ENCODE results near the gene COL1A2.

COL1A2 gene

DNA sequence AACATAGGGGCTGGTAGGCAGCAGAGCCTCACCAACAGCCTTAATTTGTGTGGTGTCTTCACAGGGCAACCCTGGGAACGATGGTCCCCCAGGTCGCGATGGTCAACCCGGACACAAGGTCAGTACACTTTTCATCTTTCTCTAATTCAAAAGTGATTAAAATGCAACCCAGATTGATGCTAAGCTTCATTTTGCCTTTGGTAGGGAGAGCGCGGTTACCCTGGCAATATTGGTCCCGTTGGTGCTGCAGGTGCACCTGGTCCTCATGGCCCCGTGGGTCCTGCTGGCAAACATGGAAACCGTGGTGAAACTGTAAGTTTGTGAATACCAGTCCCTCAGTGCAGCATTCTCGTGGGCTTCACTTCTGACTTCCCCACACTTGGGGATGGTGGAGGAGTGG lies 30.9 kb downstream of the COL1A2 start:
- Histone ChIP-seq H3K4me1 (ENCODE audit: control insufficient read depth, low read depth, low read length) (no peaks in the 10 kb centered on the region), H3K27ac (ENCODE audit: low read length) (no peak overlapping the region), H3K27me3 (ENCODE audit: control insufficient read depth, insufficient read depth, low read length) (no peaks in the 10 kb centered on the region), H3K9me3 (ENCODE audit: control insufficient read depth, low read depth, low read length) (no peaks in the 10 kb centered on the region), H3K36me3 (ENCODE audit: control insufficient read depth, low read depth, low read length) (peaks cover 95% of the 10 kb centered on the region), H3K4me3 (ENCODE audit: low read length) (no peak overlapping the region), H3K9ac (ENCODE audit: low read length) (no peak overlapping the region)

DNA sequence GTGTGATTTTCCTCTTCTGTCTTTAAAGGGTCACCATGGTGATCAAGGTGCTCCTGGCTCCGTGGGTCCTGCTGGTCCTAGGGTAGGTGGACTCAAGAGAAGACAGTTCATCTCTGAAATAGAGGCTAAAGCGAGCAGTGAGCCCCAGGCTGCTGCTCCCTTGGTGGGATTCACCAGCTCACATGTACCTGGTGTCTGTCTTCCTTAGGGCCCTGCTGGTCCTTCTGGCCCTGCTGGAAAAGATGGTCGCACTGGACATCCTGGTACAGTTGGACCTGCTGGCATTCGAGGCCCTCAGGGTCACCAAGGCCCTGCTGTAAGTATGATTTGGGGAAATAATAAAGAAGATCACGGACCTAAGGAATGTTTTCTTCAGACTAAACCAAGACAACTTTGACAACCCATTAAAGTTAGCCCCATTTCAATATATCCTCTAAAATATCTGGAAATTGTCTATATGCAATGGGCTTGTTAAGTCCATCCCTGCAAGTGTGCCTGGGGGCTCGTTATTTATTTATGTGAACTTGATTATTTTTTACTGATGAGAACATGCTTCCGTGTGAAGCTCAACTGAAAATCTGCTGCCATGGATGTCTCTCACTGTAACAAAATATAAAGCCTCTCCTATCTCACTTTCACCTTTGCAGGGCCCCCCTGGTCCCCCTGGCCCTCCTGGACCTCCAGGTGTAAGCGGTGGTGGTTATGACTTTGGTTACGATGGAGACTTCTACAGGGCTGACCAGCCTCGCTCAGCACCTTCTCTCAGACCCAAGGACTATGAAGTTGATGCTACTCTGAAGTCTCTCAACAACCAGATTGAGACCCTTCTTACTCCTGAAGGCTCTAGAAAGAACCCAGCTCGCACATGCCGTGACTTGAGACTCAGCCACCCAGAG lies 32.5 kb downstream of the COL1A2 start:
- Histone ChIP-seq H3K9ac (ENCODE audit: low read length) (no peak overlapping the region), H3K9me3 (ENCODE audit: control insufficient read depth, low read depth, low read length) (no peaks in the 10 kb centered on the region), H3K36me3 (ENCODE audit: control insufficient read depth, low read depth, low read length) (peaks cover 81% of the 10 kb centered on the region), H3K27ac (ENCODE audit: low read length) (no peak overlapping the region), H3K27me3 (ENCODE audit: control insufficient read depth, insufficient read depth, low read length) (no peaks in the 10 kb centered on the region), H3K4me1 (ENCODE audit: control insufficient read depth, low read depth, low read length) (no peaks in the 10 kb centered on the region), H3K4me3 (ENCODE audit: low read length) (no peak overlapping the region)

DNA sequence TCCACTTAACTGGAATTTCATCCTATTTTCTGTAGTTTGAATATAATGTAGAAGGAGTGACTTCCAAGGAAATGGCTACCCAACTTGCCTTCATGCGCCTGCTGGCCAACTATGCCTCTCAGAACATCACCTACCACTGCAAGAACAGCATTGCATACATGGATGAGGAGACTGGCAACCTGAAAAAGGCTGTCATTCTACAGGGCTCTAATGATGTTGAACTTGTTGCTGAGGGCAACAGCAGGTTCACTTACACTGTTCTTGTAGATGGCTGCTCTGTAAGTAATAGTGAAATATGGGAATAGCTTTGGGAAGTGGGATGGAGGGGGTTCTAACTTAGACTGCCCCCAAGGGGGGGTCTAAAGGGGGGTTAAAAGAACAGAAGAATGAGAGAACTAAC lies 34.5 kb downstream of the COL1A2 start:
- H3K4me1 ChIP-seq (ENCODE audit: control insufficient read depth, low read depth, low read length): no peaks in the 10 kb centered on the region

DNA sequence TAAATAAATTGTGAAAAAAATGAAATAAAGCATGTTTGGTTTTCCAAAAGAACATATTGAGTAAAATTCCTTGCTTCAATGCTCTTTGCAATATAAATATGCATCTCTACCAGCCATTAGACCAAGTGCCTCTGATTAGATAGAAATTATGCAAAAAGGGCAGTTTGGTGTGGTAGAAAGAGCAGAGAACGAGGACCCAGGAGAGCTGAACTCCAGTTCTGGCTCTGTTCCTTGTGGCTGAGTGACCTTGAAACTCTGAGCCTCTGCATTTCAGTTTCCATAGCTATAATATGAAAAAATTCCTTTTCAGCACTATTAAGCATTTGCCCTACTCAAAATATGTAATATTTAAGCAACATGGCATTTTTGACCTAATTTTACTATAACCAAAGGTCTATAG lies 36.5 kb downstream of the COL1A2 start:
- H3K9me3 ChIP-seq (ENCODE audit: control insufficient read depth, low read depth, low read length): no peaks in the 10 kb centered on the region
- peaks cover 42% of the 10 kb centered on the region for H3K36me3 ChIP-seq (ENCODE audit: control insufficient read depth, low read depth, low read length)
- no peak overlapping the region for H3K9ac ChIP-seq (ENCODE audit: low read length)
- no peak overlapping the region for H3K4me3 ChIP-seq (ENCODE audit: low read length)
- H3K27me3 ChIP-seq (ENCODE audit: control insufficient read depth, insufficient read depth, low read length): no peaks in the 10 kb centered on the region
- H3K4me1 ChIP-seq (ENCODE audit: control insufficient read depth, low read depth, low read length): no peaks in the 10 kb centered on the region
- H3K27ac ChIP-seq (ENCODE audit: low read length): no peak overlapping the region

More for the DNA sequence above, 34.5 kb downstream of the COL1A2 start:
- no peak overlapping the region for H3K9ac ChIP-seq (ENCODE audit: low read length)
- H3K9me3 ChIP-seq (ENCODE audit: control insufficient read depth, low read depth, low read length): no peaks in the 10 kb centered on the region
- no peak overlapping the region for H3K27ac ChIP-seq (ENCODE audit: low read length)
- no peaks in the 10 kb centered on the region for H3K27me3 ChIP-seq (ENCODE audit: control insufficient read depth, insufficient read depth, low read length)
- no peak overlapping the region for H3K4me3 ChIP-seq (ENCODE audit: low read length)
- H3K36me3 ChIP-seq (ENCODE audit: control insufficient read depth, low read depth, low read length): peaks cover 61% of the 10 kb centered on the region

DNA sequence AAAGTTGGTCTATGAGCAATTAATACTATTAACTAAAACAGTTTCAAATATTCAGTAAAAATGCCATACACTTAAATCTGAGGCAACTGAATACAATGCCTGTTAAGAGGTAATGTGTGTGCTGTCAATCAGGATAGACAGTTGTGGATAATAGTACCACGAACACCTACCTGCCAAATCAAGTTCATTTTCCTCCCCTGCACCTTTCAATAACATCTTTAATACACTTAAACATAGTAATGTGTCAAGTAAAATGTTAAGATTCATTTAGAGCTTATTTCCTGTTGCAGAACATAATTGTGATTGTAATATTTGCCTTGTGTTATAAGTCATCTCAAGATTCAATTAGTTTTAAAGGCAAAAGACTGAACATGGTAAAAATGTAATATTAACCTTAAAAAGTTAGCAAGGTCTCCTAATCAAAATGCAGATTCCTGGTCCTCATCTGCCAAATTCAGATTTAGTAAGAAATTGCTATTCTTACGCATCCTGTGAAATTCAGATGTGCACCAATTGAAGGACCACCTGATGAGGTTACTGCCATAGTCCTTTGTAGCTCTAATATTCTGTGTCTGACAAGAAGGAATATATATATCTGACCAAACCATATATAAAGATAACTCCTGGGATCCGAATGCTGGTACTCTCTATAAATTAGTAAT lies 37.1 kb downstream of the COL1A2 start:
- H3K27me3 ChIP-seq (ENCODE audit: control insufficient read depth, insufficient read depth, low read length): no peaks in the 10 kb centered on the region
- H3K4me1 ChIP-seq (ENCODE audit: control insufficient read depth, low read depth, low read length): no peaks in the 10 kb centered on the region
- no peak overlapping the region for H3K9ac ChIP-seq (ENCODE audit: low read length)
- no peaks in the 10 kb centered on the region for H3K9me3 ChIP-seq (ENCODE audit: control insufficient read depth, low read depth, low read length)
- peaks cover 36% of the 10 kb centered on the region for H3K36me3 ChIP-seq (ENCODE audit: control insufficient read depth, low read depth, low read length)
- no peak overlapping the region for H3K27ac ChIP-seq (ENCODE audit: low read length)
- no peak overlapping the region for H3K4me3 ChIP-seq (ENCODE audit: low read length)

DNA sequence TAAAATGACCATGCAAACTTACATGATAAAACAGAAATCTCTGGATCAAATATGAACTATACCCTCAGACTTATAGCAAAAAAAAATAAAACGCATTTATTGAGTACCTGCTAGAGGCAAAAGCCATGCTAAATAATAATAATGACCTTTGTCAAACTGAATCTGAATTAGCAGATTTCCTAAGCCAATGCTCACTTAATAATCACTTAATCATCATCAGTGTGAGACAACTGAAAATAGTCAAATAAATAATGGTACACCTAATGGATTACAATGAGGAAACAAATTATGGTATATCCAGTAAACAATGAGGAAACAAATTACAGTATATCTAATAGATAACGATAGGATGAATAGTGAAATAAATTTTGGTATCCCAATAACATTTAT lies 37.6 kb downstream of the COL1A2 start:
- Histone ChIP-seq H3K4me1 (ENCODE audit: control insufficient read depth, low read depth, low read length) (no peaks in the 10 kb centered on the region), H3K36me3 (ENCODE audit: control insufficient read depth, low read depth, low read length) (peaks cover 31% of the 10 kb centered on the region)

DNA sequence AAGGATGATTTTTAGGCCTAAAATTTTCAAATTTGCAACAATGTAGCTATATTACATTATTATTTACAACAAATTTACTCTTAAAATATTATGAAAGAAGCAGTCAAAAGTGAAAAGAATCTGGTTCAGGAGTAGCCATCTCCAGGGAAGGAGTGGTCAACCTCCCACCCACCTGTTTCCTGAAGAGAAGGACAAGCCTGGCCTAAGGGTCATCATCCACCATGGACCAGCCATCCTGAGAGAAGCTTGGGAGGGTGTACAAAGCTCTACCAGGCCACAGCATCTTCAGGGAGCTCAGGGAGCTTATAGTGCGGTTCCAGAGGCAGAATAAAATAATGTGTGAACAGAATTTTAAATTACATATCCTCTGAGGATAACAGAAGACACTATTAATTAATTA lies 38.1 kb downstream of the COL1A2 start:
- Histone ChIP-seq H3K9me3 (ENCODE audit: control insufficient read depth, low read depth, low read length) (no peaks in the 10 kb centered on the region), H3K27ac (ENCODE audit: low read length) (no peak overlapping the region), H3K27me3 (ENCODE audit: control insufficient read depth, insufficient read depth, low read length) (no peaks in the 10 kb centered on the region), H3K9ac (ENCODE audit: low read length) (no peak overlapping the region), H3K4me1 (ENCODE audit: control insufficient read depth, low read depth, low read length) (no peaks in the 10 kb centered on the region), H3K4me3 (ENCODE audit: low read length) (no peak overlapping the region), H3K36me3 (ENCODE audit: control insufficient read depth, low read depth, low read length) (peaks cover 25% of the 10 kb centered on the region)

More for the DNA sequence above, 37.6 kb downstream of the COL1A2 start:
- Histone ChIP-seq H3K27ac (ENCODE audit: low read length) (no peak overlapping the region), H3K9me3 (ENCODE audit: control insufficient read depth, low read depth, low read length) (no peaks in the 10 kb centered on the region), H3K4me3 (ENCODE audit: low read length) (no peak overlapping the region), H3K9ac (ENCODE audit: low read length) (no peak overlapping the region), H3K27me3 (ENCODE audit: control insufficient read depth, insufficient read depth, low read length) (no peaks in the 10 kb centered on the region)

DNA sequence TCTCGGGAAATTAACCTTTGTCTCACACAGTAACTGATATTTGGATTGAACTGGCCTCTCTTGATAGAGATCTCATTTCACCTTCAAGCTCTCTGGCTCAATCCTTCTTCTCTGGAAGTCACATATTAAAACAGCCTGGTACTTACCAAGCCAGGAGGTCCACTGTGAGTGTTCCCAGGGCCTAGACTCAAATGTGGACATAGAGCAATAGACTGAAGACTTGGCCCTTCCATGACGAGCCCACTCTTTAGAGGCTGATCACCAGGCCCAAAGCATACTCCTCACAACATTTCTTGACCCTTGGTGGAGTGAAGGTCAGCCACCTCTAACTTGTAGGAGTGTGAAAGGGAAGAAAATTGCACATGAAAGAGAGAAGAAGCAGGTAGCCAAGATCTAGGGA lies 38.5 kb downstream of the COL1A2 start:
- Histone ChIP-seq H3K9ac (ENCODE audit: low read length) (no peak overlapping the region), H3K27ac (ENCODE audit: low read length) (no peak overlapping the region), H3K36me3 (ENCODE audit: control insufficient read depth, low read depth, low read length) (peaks cover 21% of the 10 kb centered on the region), H3K9me3 (ENCODE audit: control insufficient read depth, low read depth, low read length) (no peaks in the 10 kb centered on the region), H3K27me3 (ENCODE audit: control insufficient read depth, insufficient read depth, low read length) (no peaks in the 10 kb centered on the region), H3K4me3 (ENCODE audit: low read length) (no peak overlapping the region), H3K4me1 (ENCODE audit: control insufficient read depth, low read depth, low read length) (no peaks in the 10 kb centered on the region)

DNA sequence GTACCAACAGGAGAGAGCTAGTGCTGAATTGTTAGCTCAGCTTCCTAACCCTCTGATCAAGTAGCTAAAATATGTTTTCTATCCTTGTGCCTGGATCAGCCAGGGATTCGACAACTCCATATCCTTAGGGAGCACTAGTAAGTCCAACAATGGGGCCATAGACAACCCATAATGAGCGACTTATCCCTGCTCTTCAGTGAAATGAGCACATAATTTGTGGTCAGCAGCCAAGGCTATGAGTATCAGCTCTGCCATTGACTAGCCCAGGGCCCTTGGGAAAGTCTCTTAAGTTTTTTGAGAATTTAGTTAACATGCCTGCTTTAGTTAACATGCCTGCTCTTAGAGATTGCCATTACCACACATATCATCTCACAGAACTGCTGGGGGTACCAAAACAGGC lies 39.3 kb downstream of the COL1A2 start:
- Histone ChIP-seq H3K4me1 (ENCODE audit: control insufficient read depth, low read depth, low read length) (no peaks in the 10 kb centered on the region), H3K27ac (ENCODE audit: low read length) (no peak overlapping the region), H3K9me3 (ENCODE audit: control insufficient read depth, low read depth, low read length) (no peaks in the 10 kb centered on the region), H3K27me3 (ENCODE audit: control insufficient read depth, insufficient read depth, low read length) (no peaks in the 10 kb centered on the region), H3K36me3 (ENCODE audit: control insufficient read depth, low read depth, low read length) (peaks cover 13% of the 10 kb centered on the region), H3K9ac (ENCODE audit: low read length) (no peak overlapping the region), H3K4me3 (ENCODE audit: low read length) (no peak overlapping the region)

DNA sequence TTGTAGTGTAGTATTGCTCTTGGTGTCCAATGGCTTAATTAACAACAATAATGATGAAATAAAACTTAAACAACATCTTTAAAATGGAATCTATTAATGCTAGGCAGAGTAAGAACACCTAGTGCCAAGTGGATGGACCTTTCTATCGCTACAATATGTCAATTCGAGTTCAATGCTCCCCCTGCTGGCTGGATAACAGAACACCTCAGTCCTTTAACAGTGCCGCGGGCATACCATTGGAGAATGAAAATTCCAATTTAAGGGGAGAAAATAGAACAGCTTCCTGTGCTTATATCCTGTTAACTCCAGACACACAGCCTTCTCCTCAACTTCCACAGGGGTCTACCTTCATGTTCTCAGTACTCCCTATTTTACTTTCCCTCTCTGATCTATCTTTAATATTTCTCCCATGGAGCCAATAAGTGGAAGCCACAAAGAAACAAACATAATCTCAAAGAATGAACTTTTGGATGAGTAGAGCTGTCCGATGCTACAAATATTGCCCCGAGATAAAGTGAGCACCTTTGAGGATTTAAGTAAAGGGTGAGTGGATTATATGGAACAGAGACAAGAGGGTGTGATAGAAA lies 41.4 kb downstream of the COL1A2 start:
- H3K4me3 ChIP-seq (ENCODE audit: low read length): no peak overlapping the region
- H3K27me3 ChIP-seq (ENCODE audit: control insufficient read depth, insufficient read depth, low read length): no peaks in the 10 kb centered on the region
- peaks cover 8% of the 10 kb centered on the region for H3K4me1 ChIP-seq (ENCODE audit: control insufficient read depth, low read depth, low read length)
- H3K36me3 ChIP-seq (ENCODE audit: control insufficient read depth, low read depth, low read length): no peaks in the 10 kb centered on the region
- no peaks in the 10 kb centered on the region for H3K9me3 ChIP-seq (ENCODE audit: control insufficient read depth, low read depth, low read length)
- H3K9ac ChIP-seq (ENCODE audit: low read length): no peak overlapping the region
- no peak overlapping the region for H3K27ac ChIP-seq (ENCODE audit: low read length)

DNA sequence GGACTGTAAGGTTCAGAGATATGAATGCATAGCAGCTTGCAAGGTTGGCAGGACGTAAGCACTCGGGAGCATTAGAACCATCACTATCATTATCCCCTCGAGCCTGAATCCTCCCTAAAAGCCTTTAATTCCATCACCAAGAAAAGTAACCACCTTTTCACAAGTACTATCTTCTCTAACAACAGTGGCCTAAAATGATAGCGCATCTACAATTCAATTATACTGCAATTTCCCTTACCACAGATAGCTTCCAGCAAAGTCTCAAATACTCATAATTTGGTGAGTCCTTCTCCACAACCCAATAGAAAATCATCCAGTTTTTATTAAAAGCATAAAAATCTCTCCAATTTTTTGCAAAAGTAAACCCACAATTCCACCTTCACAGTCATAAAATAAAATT lies 42.0 kb downstream of the COL1A2 start:
- Histone ChIP-seq H3K4me1 (ENCODE audit: control insufficient read depth, low read depth, low read length) (peaks cover 8% of the 10 kb centered on the region), H3K27me3 (ENCODE audit: control insufficient read depth, insufficient read depth, low read length) (no peaks in the 10 kb centered on the region), H3K4me3 (ENCODE audit: low read length) (no peak overlapping the region), H3K9ac (ENCODE audit: low read length) (no peak overlapping the region), H3K36me3 (ENCODE audit: control insufficient read depth, low read depth, low read length) (no peaks in the 10 kb centered on the region), H3K27ac (ENCODE audit: low read length) (no peak overlapping the region), H3K9me3 (ENCODE audit: control insufficient read depth, low read depth, low read length) (no peaks in the 10 kb centered on the region)

Data from iPS-18a (cell line).